ENCODE data around the gene ZNF223.

ZNF223 gene

GRCh38 chr19:44051650-44052402 is at the start of gene ZNF223:
TSS of gene ZNF223 (plus strand) at chr19:44052036. CDS start at chr19:44055177, 3,141 bp downstream.
- DNase-seq, result peak; percentile 98

- DNase-seq, result no peak
These were observed 49.6 kb upstream of the ZNF223 start for GRCh38 chr19:44002212-44002565.

GRCh38 chr19:44002566-44003460 is 49.0 kb upstream of the ZNF223 start, which contains the start of gene ZNF230:
TSS of gene ZNF230 (plus strand) at chr19:44002957. CDS start at chr19:44007079, 4,122 bp downstream.
- peak; percentile 92 to 95 for DNase-seq

GRCh38 chr19:44003461-44004009 is 48.3 kb upstream of the ZNF223 start:
- DNase-seq, result no peak

GRCh38 chr19:44005973-44006372 is 45.9 kb upstream of the ZNF223 start:
- no peak for DNase-seq

- no peak for DNase-seq
These were observed 44.4 kb upstream of the ZNF223 start for GRCh38 chr19:44007473-44007872.

GRCh38 chr19:44010468-44010867 is 41.4 kb upstream of the ZNF223 start:
- DNase-seq, result no peak

GRCh38 chr19:44019498-44019897 is 32.3 kb upstream of the ZNF223 start:
- no peak for DNase-seq

GRCh38 chr19:44021221-44021620 is 30.6 kb upstream of the ZNF223 start:
- no peak for DNase-seq

GRCh38 chr19:44024900-44025216 is 27.0 kb upstream of the ZNF223 start:
- no peak for DNase-seq

- peak; percentile 53 to 81 for DNase-seq
These were observed 26.5 kb upstream of the ZNF223 start, which contains the start of gene ZNF222 for GRCh38 chr19:44025217-44025936. TSS of gene ZNF222 (plus strand) at chr19:44025379. CDS start at chr19:44025437, 58 bp downstream.

- no peak for DNase-seq
These were observed 25.2 kb upstream of the ZNF223 start for GRCh38 chr19:44026622-44027021.

- no peak for DNase-seq
These were observed 19.7 kb upstream of the ZNF223 start for GRCh38 chr19:44032001-44032610.

- DNase-seq, result no peak
These were observed 9.7 kb upstream of the ZNF223 start for GRCh38 chr19:44042147-44042546.

GRCh38 chr19:44050740-44051649 is 841 bp upstream of the ZNF223 start:
- DNase-seq, result peak; percentile 73 to 74

- no peak for DNase-seq
These were observed 4.0 kb downstream of the ZNF223 start for GRCh38 chr19:44055870-44056269.

GRCh38 chr19:44059229-44059628 is 7.4 kb downstream of the ZNF223 start:
- DNase-seq, result no peak

GRCh38 chr19:44061038-44061437 is 9.2 kb downstream of the ZNF223 start:
- DNase-seq, result no peak

- no peak for DNase-seq
These were observed 14.5 kb downstream of the ZNF223 start for GRCh38 chr19:44066305-44066704.

GRCh38 chr19:44069415-44069814 is 17.6 kb downstream of the ZNF223 start:
- no peak for DNase-seq

GRCh38 chr19:44071824-44072542 is 20.1 kb downstream of the ZNF223 start, which contains the start of gene ZNF284:
TSS of gene ZNF284 (plus strand) at chr19:44072159. CDS start at chr19:44076390, 4,231 bp downstream.
- peak; percentile 91 for DNase-seq

Measured in NCI-H1930 (cell line).